ENCODE data around the gene SCTR. TPM values are rescaled to one million over a fixed set of nuclear protein-coding genes. Genes with fewer than 3 reads are reported as not detected.

SCTR gene
- total and polyA plus RNA-seq, 2 of the 8 experiments (the other 6 are each of a cell fraction or from before 2014, with no cell fraction given) = 0.15 TPM; not detected in 1

- FAIRE-seq (no peak), DNase-seq (ENCODE audit: low read depth in 1 of 2, low spot score in 2 of 2) (no peak)
- Histone ChIP-seq H2BK120ac (replicated peaks; ENCODE audit: low read depth, low read length) (no peak overlapping the region), H2BK20ac (ENCODE audit: low read length) (no peak overlapping the region), H2BK12ac (ENCODE audit: low read depth, low read length) (no peak overlapping the region), H2BK5ac (ENCODE audit: low read depth, low read length) (no peak overlapping the region), H4K5ac (ENCODE audit: insufficient read length, low read depth, low read length) (no peak overlapping the region), H4K8ac (ENCODE audit: extremely low read depth, insufficient read depth, low read length) (no peak overlapping the region), H3K4me2 (ENCODE audit: insufficient read depth in 1 of 2, low read depth in 2 of 2, low read length in 2 of 2) (no peak overlapping the region), H3K14ac (ENCODE audit: insufficient read length) (no peak overlapping the region), H3K27ac (ENCODE audit: low read depth, low read length) (no peak overlapping the region), H4K20me1 (replicated peaks in 1 of 2; ENCODE audit: control insufficient read depth in 1 of 2, insufficient read depth in 2 of 2, low read length in 2 of 2) (no peaks in the 10 kb centered on the region), H3K36me3 (ENCODE audit: control insufficient read depth in 2 of 4, insufficient read depth in 4 of 4, low read length in 3 of 4) (no peaks in the 10 kb centered on the region), H3K79me1 (ENCODE audit: low read depth, low read length) (no peaks in the 10 kb centered on the region), H3K23ac (ENCODE audit: insufficient read length) (no peak overlapping the region), H3K4me1 (replicated peaks in 1 of 4; ENCODE audit: control insufficient read depth in 3 of 4, insufficient read depth in 4 of 4, low read length in 3 of 4) (no peaks in the 10 kb centered on the region), H3K56ac (replicated peaks; ENCODE audit: insufficient read length, low read depth, low read length) (no peak overlapping the region), H3K18ac (ENCODE audit: extremely low read depth, low read length) (no peak overlapping the region), H3K9ac (replicated peaks in 1 of 4; ENCODE audit: extremely low read depth in 1 of 4, low read depth in 3 of 4, low read length in 3 of 4) (no peak overlapping the region), H4K91ac (replicated peaks; ENCODE audit: insufficient read length, low read length) (no peak overlapping the region), H3K79me2 (ENCODE audit: control insufficient read depth in 1 of 2, insufficient read depth in 2 of 2, low read length in 2 of 2) (no peaks in the 10 kb centered on the region), H3K4ac (replicated peaks; ENCODE audit: insufficient read length, low read depth, low read length) (no peak overlapping the region), H3K27me3 (replicated peaks in 1 of 4; ENCODE audit: control insufficient read depth in 3 of 4, extremely low read depth in 1 of 4, insufficient read depth in 3 of 4, low read length in 3 of 4) (no peaks in the 10 kb centered on the region), H2AK5ac (ENCODE audit: low read depth, low read length) (no peak overlapping the region), H3K9me3 (ENCODE audit: insufficient read depth in 2 of 2, low read depth in 1 of 2, low read length in 1 of 2) (no peaks in the 10 kb centered on the region), H2BK15ac (ENCODE audit: low read length) (no peak overlapping the region), H3K23me2 (ENCODE audit: low read depth, low read length) (no peaks in the 10 kb centered on the region), H2AFZ (ENCODE audit: low read length) (no peak overlapping the region), H3K4me3 (ENCODE audit: extremely low read depth in 1 of 4, insufficient read depth in 2 of 4, low read depth in 3 of 4, low read length in 4 of 4) (no peak overlapping the region)
- CTCF ChIA-PET (ENCODE audit: partially characterized antibody) = interaction anchor here (0.7 to 3.7 kb wide), 3 partner anchors 22 to 32 kb away, joined by 3 to 10 read pairs (median 3); no protein-coding TSS in a partner anchor
- TF ChIP-seq ATF3 (IDR thresholded peaks at IDR 0.05; ENCODE audit: insufficient read depth, low read depth, low read length) = no peak
- no peak for TF ChIP-seq CEBPB (IDR thresholded peaks at IDR 0.05; ENCODE audit: low read depth, low read length)
- TF ChIP-seq KDM4A (IDR thresholded peaks at IDR 0.05; ENCODE audit: low read depth, low read length, severe bottlenecking) = no peak
- no peak for TF ChIP-seq TCF12 (IDR thresholded peaks at IDR 0.05; ENCODE audit: low read depth, low read length)
- no peak for TF ChIP-seq POU5F1 (IDR thresholded peaks at IDR 0.05; ENCODE audit: low read depth, low read length)
- TF ChIP-seq, protein P1, sequence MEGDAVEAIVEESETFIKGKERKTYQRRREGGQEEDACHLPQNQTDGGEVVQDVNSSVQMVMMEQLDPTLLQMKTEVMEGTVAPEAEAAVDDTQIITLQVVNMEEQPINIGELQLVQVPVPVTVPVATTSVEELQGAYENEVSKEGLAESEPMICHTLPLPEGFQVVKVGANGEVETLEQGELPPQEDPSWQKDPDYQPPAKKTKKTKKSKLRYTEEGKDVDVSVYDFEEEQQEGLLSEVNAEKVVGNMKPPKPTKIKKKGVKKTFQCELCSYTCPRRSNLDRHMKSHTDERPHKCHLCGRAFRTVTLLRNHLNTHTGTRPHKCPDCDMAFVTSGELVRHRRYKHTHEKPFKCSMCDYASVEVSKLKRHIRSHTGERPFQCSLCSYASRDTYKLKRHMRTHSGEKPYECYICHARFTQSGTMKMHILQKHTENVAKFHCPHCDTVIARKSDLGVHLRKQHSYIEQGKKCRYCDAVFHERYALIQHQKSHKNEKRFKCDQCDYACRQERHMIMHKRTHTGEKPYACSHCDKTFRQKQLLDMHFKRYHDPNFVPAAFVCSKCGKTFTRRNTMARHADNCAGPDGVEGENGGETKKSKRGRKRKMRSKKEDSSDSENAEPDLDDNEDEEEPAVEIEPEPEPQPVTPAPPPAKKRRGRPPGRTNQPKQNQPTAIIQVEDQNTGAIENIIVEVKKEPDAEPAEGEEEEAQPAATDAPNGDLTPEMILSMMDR (IDR thresholded peaks at IDR 0.05; ENCODE audit: control extremely low read depth in 1 of 3, insufficient read depth in 1 of 3, low read depth in 1 of 3, low read length in 3 of 3) = no peak
- POLR2A ChIA-PET (ENCODE audit: partially characterized antibody) = no interaction called here
- 91% methylated on average over 6 of the region's 6 CpGs; no CpG with 5 or more reads in 1 of the 2 experiments for WGBS, 2 experiments (ENCODE audit: extremely low coverage in 1 of 2, insufficient coverage in 1 of 2, insufficient read length in 1 of 2, insufficient replicate concordance in 2 of 2, low coverage in 1 of 2, low lambda C conversion rate in 2 of 2, missing lambda C conversion rate in 1 of 2)
Observed at GRCh38 chr2:119508756-119509155, 15.5 kb downstream of the SCTR start.

Data from H1 (cell line).